Liver (tissue), 9 donors: ENCODE measurements around the gene PLAAT5. TPM values are rescaled to one million over a fixed set of nuclear protein-coding genes. Genes with fewer than 3 reads are reported as not detected.

ENCODE experiments used
- DNase-seq: peaks from one replicate; pipeline ENCODE4 v3.0.0-alpha.2; 2017; ENCODE audit warnings: low spot score
- H3K27ac ChIP-seq, 2 donors: one replicate each; pipeline ENCODE4 v1.7.0; 2013; ENCODE audit warnings: inconsistent platforms in 2 of 2, low read length in 2 of 2, control low read depth in 1 of 2, low read depth in 1 of 2, mild to moderate bottlenecking in 1 of 2
- H3K27me3 ChIP-seq, 4 donors: one replicate each; pipeline versions ENCODE4 v1.6.1 to v1.7.0; 2013; ENCODE audit warnings: low read length in 3 of 4, inconsistent platforms in 1 of 4, mild to moderate bottlenecking in 1 of 4, moderate library complexity in 1 of 4; ENCODE audit not compliant: control insufficient read depth in 4 of 4, insufficient read depth in 4 of 4
- H3K36me3 ChIP-seq, 4 donors: one replicate each; pipeline versions ENCODE4 v1.6.1 to v1.7.0; 2013; ENCODE audit warnings: low read length in 3 of 4, mild to moderate bottlenecking in 3 of 4, low read depth in 1 of 4, moderate library complexity in 1 of 4; ENCODE audit not compliant: control insufficient read depth in 4 of 4, insufficient read depth in 3 of 4
- H3K4me1 ChIP-seq, 4 donors: one replicate each; pipeline versions ENCODE4 v1.6.1 to v1.7.0; 2013; ENCODE audit warnings: low read length in 3 of 4, mild to moderate bottlenecking in 3 of 4, moderate library complexity in 1 of 4; ENCODE audit not compliant: control insufficient read depth in 4 of 4, insufficient read depth in 4 of 4
- H3K4me3 ChIP-seq, 3 donors: one replicate each; pipeline versions ENCODE4 v1.6.1 to v1.7.0; 2013; ENCODE audit warnings: low read length in 3 of 3, control low read depth in 1 of 3, low read depth in 1 of 3, mild to moderate bottlenecking in 1 of 3
- H3K9ac ChIP-seq, 2 donors: one replicate each; pipeline ENCODE4 v1.7.0; 2013; ENCODE audit warnings: low read length in 2 of 2, mild to moderate bottlenecking in 2 of 2, moderate library complexity in 2 of 2, control low read depth in 1 of 2, low read depth in 1 of 2
- H3K9me3 ChIP-seq, 4 donors: one replicate each; pipeline versions ENCODE4 v1.6.1 to v1.7.0; 2013; ENCODE audit warnings: low read length in 3 of 4; ENCODE audit not compliant: control insufficient read depth in 4 of 4
- EGR1 ChIP-seq, 2 donors: IDR thresholded peaks; 2 replicates each; pipeline ENCODE4 v1.6.1; 2016 to 2018; ENCODE audit warnings: antibody characterized with exemption in 2 of 2, low read depth in 2 of 2
- FOXA1 ChIP-seq: IDR thresholded peaks from 2 replicates; pipeline ENCODE4 v1.6.1; 2016; ENCODE audit warnings: antibody characterized with exemption
- FOXA2 ChIP-seq: IDR thresholded peaks from 2 replicates; pipeline ENCODE4 v1.6.1; 2016; ENCODE audit warnings: antibody characterized with exemption
- HNF4A ChIP-seq, 2 donors: conservative IDR thresholded peaks; 2 replicates each; pipeline ENCODE4 v1.6.1; 2016; ENCODE audit warnings: antibody characterized with exemption in 2 of 2, mild to moderate bottlenecking in 2 of 2
- HNF4G ChIP-seq: IDR thresholded peaks from 2 replicates; pipeline ENCODE4 v1.6.1; 2016; ENCODE audit warnings: antibody characterized with exemption
- JUND ChIP-seq, 2 donors: IDR thresholded peaks; 2 replicates each; pipeline ENCODE4 v1.6.1; 2016; ENCODE audit warnings: antibody characterized with exemption in 2 of 2
- NR2F2 ChIP-seq: IDR thresholded peaks from 2 replicates; pipeline ENCODE4 v1.6.1; 2016; ENCODE audit warnings: antibody characterized with exemption
- RAD21 ChIP-seq, 2 donors: IDR thresholded peaks; 2 replicates each; pipeline ENCODE4 v1.6.1; 2016; ENCODE audit warnings: antibody characterized with exemption in 2 of 2, mild to moderate bottlenecking in 2 of 2
- REST ChIP-seq: IDR thresholded peaks from 2 replicates; pipeline ENCODE4 v1.6.1; 2016; ENCODE audit warnings: antibody characterized with exemption, mild to moderate bottlenecking
- RXRA ChIP-seq, 2 donors: IDR thresholded peaks; 2 replicates each; pipeline ENCODE4 v1.6.1; 2017 to 2018; ENCODE audit warnings: antibody characterized with exemption in 2 of 2, mild to moderate bottlenecking in 1 of 2
- SP1 ChIP-seq: IDR thresholded peaks from 2 replicates; pipeline ENCODE4 v1.6.1; 2018; ENCODE audit warnings: antibody characterized with exemption, mild to moderate bottlenecking
- YY1 ChIP-seq: IDR thresholded peaks from 2 replicates; pipeline ENCODE4 v1.6.1; 2016; ENCODE audit warnings: antibody characterized with exemption, mild to moderate bottlenecking
- WGBS: extraction: QIAGEN DNeasy Blood & Tissue Kit; methylation state at CpG from one replicate; pipeline ENCODE4 v1.1.7; 2013; 5-methylcytosine and 5-hydroxymethylcytosine counted together
- polyA plus RNA-seq, 2 donors: library from polyadenylated mRNA; stranded (reverse) in 1 of 2; unstranded in 1 of 2; fragments of 200-250 nt in 1 of 2; fragments of >200 nt in 1 of 2; fragmentation: Nextera tagmentation in 1 of 2; extraction: Ambion mirVana in 1 of 2; gene quantifications; one replicate each; pipeline versions ENCODE4 v1.2.1 to v1.2.3, GENCODE V29; 2013 to 2015
- total RNA-seq, 2 donors: library from RNA; depleted of rRNA; stranded (reverse); fragments of >200 nt; gene quantifications; one replicate each; pipeline ENCODE4 v1.2.3, GENCODE V29; 2014
- TF ChIP-seq, protein P1 (sequence below): IDR thresholded peaks from 2 replicates; pipeline ENCODE4 v1.6.1; 2016; ENCODE audit warnings: antibody characterized with exemption
- TF ChIP-seq, protein P2 (sequence below): IDR thresholded peaks from 2 replicates; pipeline ENCODE4 v1.6.1; 2016; ENCODE audit warnings: antibody characterized with exemption
- TF ChIP-seq, protein P3 (sequence below): IDR thresholded peaks from 2 replicates; pipeline ENCODE4 v1.6.1; 2016; ENCODE audit warnings: antibody characterized with exemption
- TF ChIP-seq, protein P4 (sequence below): fragments of 150-350 bp; IDR thresholded peaks from 2 replicates; pipeline ENCODE4 v1.5.1; 2017; ENCODE audit warnings: improper control_type of control experiment, low read depth, low read length; ENCODE audit not compliant: missing input control
- donor health status: healthy.
- donor health status: healthy.
- donor health status: healthy.
- donor health status: healthy.
- donor health status: healthy.

The PLAAT5 gene
- total and polyA plus RNA-seq, 4 donors, result 0.03 to 1.4 TPM; not detected in 2

DNA sequence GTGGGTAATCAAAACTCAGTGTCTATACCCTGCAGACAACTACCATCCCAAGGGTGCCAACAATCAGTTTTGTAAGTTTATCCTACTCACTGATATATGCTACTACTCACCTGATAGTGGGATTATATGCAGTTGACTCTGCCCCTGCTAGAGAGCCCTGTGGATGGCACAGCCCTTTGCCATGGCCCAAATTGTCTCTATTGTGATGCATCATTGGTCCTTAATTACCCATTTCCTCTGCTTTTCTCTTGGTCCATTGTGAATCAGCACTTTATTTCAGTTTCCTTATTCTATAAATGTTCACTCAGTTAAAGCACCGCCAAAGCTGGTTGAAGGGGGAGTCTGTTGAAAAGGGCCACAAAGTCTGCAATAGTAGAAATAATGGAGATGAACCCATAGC is 42.3 kb downstream of the PLAAT5 start:
- WGBS, result 59% methylated on average over 1 of the region's 1 CpG
- Histone ChIP-seq H3K9ac (no peak overlapping the region), H3K4me3 (no peak overlapping the region), H3K27ac (no peak overlapping the region), H3K27me3 (no peaks in the 10 kb centered on the region), H3K9me3 (peaks cover 0 to 2% (median 0%) of the 10 kb centered on the region in 4 donors), H3K36me3 (no peaks in the 10 kb centered on the region), H3K4me1 (no peaks in the 10 kb centered on the region)
- TF ChIP-seq RXRA (IDR thresholded peaks at IDR 0.05) (no peak), HNF4G (no peak), YY1 (no peak), SP1 (no peak), FOXA2 (no peak), NR2F2 (no peak), HNF4A (conservative IDR thresholded peaks at IDR 0.05) (no peak), JUND (IDR thresholded peaks at IDR 0.05) (no peak), RAD21 (IDR thresholded peaks at IDR 0.05) (no peak), EGR1 (IDR thresholded peaks at IDR 0.05; ENCODE audit: low read depth in 2 of 2) (no peak)
- TF ChIP-seq, protein P1, sequence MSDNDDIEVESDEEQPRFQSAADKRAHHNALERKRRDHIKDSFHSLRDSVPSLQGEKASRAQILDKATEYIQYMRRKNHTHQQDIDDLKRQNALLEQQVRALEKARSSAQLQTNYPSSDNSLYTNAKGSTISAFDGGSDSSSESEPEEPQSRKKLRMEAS, result no peak
- TF ChIP-seq, protein P2, sequence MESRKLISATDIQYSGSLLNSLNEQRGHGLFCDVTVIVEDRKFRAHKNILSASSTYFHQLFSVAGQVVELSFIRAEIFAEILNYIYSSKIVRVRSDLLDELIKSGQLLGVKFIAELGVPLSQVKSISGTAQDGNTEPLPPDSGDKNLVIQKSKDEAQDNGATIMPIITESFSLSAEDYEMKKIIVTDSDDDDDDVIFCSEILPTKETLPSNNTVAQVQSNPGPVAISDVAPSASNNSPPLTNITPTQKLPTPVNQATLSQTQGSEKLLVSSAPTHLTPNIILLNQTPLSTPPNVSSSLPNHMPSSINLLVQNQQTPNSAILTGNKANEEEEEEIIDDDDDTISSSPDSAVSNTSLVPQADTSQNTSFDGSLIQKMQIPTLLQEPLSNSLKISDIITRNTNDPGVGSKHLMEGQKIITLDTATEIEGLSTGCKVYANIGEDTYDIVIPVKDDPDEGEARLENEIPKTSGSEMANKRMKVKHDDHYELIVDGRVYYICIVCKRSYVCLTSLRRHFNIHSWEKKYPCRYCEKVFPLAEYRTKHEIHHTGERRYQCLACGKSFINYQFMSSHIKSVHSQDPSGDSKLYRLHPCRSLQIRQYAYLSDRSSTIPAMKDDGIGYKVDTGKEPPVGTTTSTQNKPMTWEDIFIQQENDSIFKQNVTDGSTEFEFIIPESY, result no peak
- TF ChIP-seq, protein P3, sequence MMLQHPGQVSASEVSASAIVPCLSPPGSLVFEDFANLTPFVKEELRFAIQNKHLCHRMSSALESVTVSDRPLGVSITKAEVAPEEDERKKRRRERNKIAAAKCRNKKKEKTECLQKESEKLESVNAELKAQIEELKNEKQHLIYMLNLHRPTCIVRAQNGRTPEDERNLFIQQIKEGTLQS, result no peak
- no peak for DNase-seq

DNA sequence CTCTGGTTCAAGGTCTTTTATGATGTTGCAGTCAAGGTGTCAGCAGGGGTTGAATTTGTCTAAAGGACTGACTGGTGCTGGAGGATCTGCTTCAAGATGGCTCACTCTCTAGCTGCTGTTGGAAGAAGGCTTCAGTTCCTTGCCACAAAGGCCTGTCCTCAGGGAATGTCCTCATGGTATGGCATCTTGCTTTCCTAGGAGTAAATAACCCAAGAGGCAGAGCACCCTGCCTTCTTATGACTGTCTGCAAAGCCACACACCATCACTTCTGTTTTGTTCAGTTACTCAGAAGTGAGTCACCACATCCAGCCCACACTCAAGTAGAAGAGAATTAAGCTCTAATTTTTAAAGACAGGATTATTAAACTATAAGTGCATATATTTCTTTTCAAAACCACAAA is 45.2 kb downstream of the PLAAT5 start:
- no peak overlapping the region for H3K9ac ChIP-seq
- TF ChIP-seq, protein P4, sequence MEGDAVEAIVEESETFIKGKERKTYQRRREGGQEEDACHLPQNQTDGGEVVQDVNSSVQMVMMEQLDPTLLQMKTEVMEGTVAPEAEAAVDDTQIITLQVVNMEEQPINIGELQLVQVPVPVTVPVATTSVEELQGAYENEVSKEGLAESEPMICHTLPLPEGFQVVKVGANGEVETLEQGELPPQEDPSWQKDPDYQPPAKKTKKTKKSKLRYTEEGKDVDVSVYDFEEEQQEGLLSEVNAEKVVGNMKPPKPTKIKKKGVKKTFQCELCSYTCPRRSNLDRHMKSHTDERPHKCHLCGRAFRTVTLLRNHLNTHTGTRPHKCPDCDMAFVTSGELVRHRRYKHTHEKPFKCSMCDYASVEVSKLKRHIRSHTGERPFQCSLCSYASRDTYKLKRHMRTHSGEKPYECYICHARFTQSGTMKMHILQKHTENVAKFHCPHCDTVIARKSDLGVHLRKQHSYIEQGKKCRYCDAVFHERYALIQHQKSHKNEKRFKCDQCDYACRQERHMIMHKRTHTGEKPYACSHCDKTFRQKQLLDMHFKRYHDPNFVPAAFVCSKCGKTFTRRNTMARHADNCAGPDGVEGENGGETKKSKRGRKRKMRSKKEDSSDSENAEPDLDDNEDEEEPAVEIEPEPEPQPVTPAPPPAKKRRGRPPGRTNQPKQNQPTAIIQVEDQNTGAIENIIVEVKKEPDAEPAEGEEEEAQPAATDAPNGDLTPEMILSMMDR, result no peak
- no peak for TF ChIP-seq REST
- TF ChIP-seq, protein P3, result no peak
- TF ChIP-seq FOXA1, result no peak
- no peak for TF ChIP-seq RXRA (IDR thresholded peaks at IDR 0.05)
- no peak for TF ChIP-seq NR2F2
- TF ChIP-seq EGR1 (IDR thresholded peaks at IDR 0.05; ENCODE audit: low read depth in 2 of 2), result no peak
- TF ChIP-seq YY1, result no peak
- no peak for TF ChIP-seq SP1
- H3K9me3 ChIP-seq, result peaks cover 0 to 2% (median 0%) of the 10 kb centered on the region in 4 donors
- no peaks in the 10 kb centered on the region for H3K36me3 ChIP-seq
- H3K4me1 ChIP-seq, result no peaks in the 10 kb centered on the region
- DNase-seq, result no peak
- H3K4me3 ChIP-seq, result no peak overlapping the region
- H3K27ac ChIP-seq, result no peak overlapping the region
- no peaks in the 10 kb centered on the region for H3K27me3 ChIP-seq
